Tibial nerve (tissue), 3 donors: Measurements from ENCODE around the gene NAA40.

Experiments used
- POLR2A ChIP-seq, 2 donors: fragments of 450-650 bp; IDR thresholded peaks; one replicate each; pipeline ENCODE4 v1.6.1; 2017; ENCODE audit warnings: antibody characterized with exemption in 2 of 2, mild to moderate bottlenecking in 2 of 2, moderate library complexity in 2 of 2
- TF ChIP-seq, protein P1 (sequence below), 5 experiments: fragments of 200-600 bp in 3 of 5; fragments of 450-650 bp in 2 of 5; sonication (generic) in 3 of 5; IDR thresholded peaks; one replicate each; pipeline ENCODE4 v1.5.1; 2016 to 2019; ENCODE audit warnings: antibody characterized with exemption in 5 of 5, mild to moderate bottlenecking in 3 of 5, moderate library complexity in 2 of 5

DNA sequence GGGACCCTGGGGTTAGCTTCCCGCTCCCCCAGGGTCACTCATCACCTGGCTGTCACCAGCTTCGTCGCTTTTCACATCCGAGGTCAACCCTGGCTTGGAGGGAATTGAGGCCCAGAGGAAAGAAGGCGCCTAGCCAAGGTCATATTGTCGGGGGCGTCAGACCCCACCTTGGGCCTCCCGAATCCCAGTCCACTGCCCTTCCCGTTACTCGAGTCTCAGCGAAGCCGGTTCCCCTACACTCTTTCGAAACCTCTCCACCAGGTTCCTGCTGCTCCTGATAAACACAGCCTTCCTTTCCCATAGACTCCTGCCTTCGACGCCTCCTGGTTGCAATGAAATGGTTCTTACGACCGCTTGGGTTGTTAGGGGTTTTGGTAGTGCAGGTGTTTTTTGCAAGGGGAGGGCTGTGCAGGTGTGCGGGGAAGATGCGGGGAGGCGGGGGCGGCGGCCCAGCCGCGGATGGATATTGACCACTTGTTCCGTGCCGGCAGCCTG lies 642 bp downstream of the NAA40 start:
- TF ChIP-seq, protein P1, sequence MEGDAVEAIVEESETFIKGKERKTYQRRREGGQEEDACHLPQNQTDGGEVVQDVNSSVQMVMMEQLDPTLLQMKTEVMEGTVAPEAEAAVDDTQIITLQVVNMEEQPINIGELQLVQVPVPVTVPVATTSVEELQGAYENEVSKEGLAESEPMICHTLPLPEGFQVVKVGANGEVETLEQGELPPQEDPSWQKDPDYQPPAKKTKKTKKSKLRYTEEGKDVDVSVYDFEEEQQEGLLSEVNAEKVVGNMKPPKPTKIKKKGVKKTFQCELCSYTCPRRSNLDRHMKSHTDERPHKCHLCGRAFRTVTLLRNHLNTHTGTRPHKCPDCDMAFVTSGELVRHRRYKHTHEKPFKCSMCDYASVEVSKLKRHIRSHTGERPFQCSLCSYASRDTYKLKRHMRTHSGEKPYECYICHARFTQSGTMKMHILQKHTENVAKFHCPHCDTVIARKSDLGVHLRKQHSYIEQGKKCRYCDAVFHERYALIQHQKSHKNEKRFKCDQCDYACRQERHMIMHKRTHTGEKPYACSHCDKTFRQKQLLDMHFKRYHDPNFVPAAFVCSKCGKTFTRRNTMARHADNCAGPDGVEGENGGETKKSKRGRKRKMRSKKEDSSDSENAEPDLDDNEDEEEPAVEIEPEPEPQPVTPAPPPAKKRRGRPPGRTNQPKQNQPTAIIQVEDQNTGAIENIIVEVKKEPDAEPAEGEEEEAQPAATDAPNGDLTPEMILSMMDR (IDR thresholded peaks at IDR 0.05), result no peak
- TF ChIP-seq POLR2A (IDR thresholded peaks at IDR 0.05), result no peak
